Vagina (tissue), 2 donors: ENCODE data around the gene RRN3.
"Not testable (repeated sequence)": the region's sequence is repeated elsewhere in the genome, so short reads cannot be mapped to it uniquely, and the experiment has no call there.

Source experiments
- CTCF ChIP-seq, 3 experiments: fragments of 450-650 bp in 2 of 3; fragments of 200-600 bp in 1 of 3; sonication (generic) in 1 of 3; IDR thresholded peaks; one replicate each; pipeline ENCODE4 v1.5.1; 2017 to 2019; ENCODE audit warnings: antibody characterized with exemption in 3 of 3, mild to moderate bottlenecking in 2 of 3, moderate library complexity in 2 of 3
- POLR2A ChIP-seq, 2 donors: fragments of 450-650 bp; IDR thresholded peaks; one replicate each; pipeline ENCODE4 v1.6.1; 2017; ENCODE audit warnings: antibody characterized with exemption in 2 of 2, mild to moderate bottlenecking in 2 of 2, moderate library complexity in 2 of 2

GRCh38 chr16:15082788-15083187, 11.3 kb downstream of the RRN3 start:
- not testable (repeated sequence) for TF ChIP-seq POLR2A, CTCF (IDR thresholded peaks at IDR 0.05)
